Choroid plexus epithelial cell (primary cell): ENCODE results near the gene XPO1.

Source experiments
- DNase-seq: peaks from one replicate; pipeline ENCODE4 v3.0.0-alpha.2; 2010; ENCODE audit warnings: low read depth
- H3K4me3 ChIP-seq: 2 replicates; pipeline ENCODE4 v1.5.1; 2011; ENCODE audit warnings: low read depth, mild to moderate bottlenecking, control low read depth, low read length, moderate library complexity
- CTCF ChIP-seq: conservative IDR thresholded peaks from 2 replicates; pipeline ENCODE4 v1.5.1; 2011; ENCODE audit warnings: low read depth, mild to moderate bottlenecking, control low read depth, inconsistent platforms, low read length, moderate library complexity

XPO1 gene

GRCh38 chr2:61535449-61535848, 2.7 kb downstream of the XPO1 start:
- DNase-seq = no peak
- H3K4me3 ChIP-seq = peak overlapping the region; percentile 92
- TF ChIP-seq CTCF = no peak

GRCh38 chr2:61534926-61535325, 3.2 kb downstream of the XPO1 start:
- peak overlapping the region; percentile 92 for H3K4me3 ChIP-seq
- TF ChIP-seq CTCF = no peak
- peak; percentile 24 for DNase-seq

GRCh38 chr2:61530749-61531148, 7.4 kb downstream of the XPO1 start:
- no peak for DNase-seq
- TF ChIP-seq CTCF = no peak
- H3K4me3 ChIP-seq = no peak overlapping the region

- TF ChIP-seq CTCF = no peak
- peak; percentile 46 for DNase-seq
- H3K4me3 ChIP-seq = no peak overlapping the region
Observed at GRCh38 chr2:61529944-61530735, 8.0 kb downstream of the XPO1 start.

GRCh38 chr2:61520261-61520660, 17.9 kb downstream of the XPO1 start:
- no peak overlapping the region for H3K4me3 ChIP-seq
- DNase-seq = no peak
- no peak for TF ChIP-seq CTCF

GRCh38 chr2:61512768-61513398, 25.3 kb downstream of the XPO1 start:
- H3K4me3 ChIP-seq = no peak overlapping the region
- no peak for DNase-seq
- TF ChIP-seq CTCF = no peak
